GM21786 (cell line): Measurements from ENCODE around the gene PBX1.
A peak's percentile ranks its signal among the peaks of the same experiment; 100 is the strongest.

ENCODE experiments used
- ATAC-seq: cut with Tn5 transposase; IDR thresholded peaks from one replicate; pipeline ENCODE4 v1.9.1; 2021; ENCODE audit not compliant: unreplicated experiment

Gene PBX1

GRCh38 chr1:164695956-164696665 lies 137.1 kb downstream of the PBX1 start:
- no peak for ATAC-seq

- no peak for ATAC-seq
These were observed 141.0 kb downstream of the PBX1 start for GRCh38 chr1:164699815-164700491.

GRCh38 chr1:164700683-164701082 lies 141.7 kb downstream of the PBX1 start:
- ATAC-seq = no peak

GRCh38 chr1:164701189-164701761 lies 142.3 kb downstream of the PBX1 start:
- ATAC-seq = no peak

GRCh38 chr1:164702216-164702615 lies 143.2 kb downstream of the PBX1 start:
- ATAC-seq = no peak

- ATAC-seq = no peak
These were observed 143.7 kb downstream of the PBX1 start for GRCh38 chr1:164702664-164703063.

- ATAC-seq = no peak
These were observed 144.5 kb downstream of the PBX1 start for GRCh38 chr1:164703463-164703862.

GRCh38 chr1:164703960-164704411 lies 145.0 kb downstream of the PBX1 start:
- no peak for ATAC-seq

GRCh38 chr1:164704954-164705353 lies 146.0 kb downstream of the PBX1 start:
- no peak for ATAC-seq

- ATAC-seq = no peak
These were observed 147.6 kb downstream of the PBX1 start for GRCh38 chr1:164706606-164706987.

- ATAC-seq = no peak
These were observed 148.9 kb downstream of the PBX1 start for GRCh38 chr1:164707868-164708331.

GRCh38 chr1:164708596-164708995 lies 149.6 kb downstream of the PBX1 start:
- no peak for ATAC-seq

- no peak for ATAC-seq
These were observed 150.1 kb downstream of the PBX1 start for GRCh38 chr1:164709126-164709525.

- ATAC-seq = no peak
These were observed 150.7 kb downstream of the PBX1 start for GRCh38 chr1:164709541-164710278.

- ATAC-seq = no peak
These were observed 153.4 kb downstream of the PBX1 start for GRCh38 chr1:164712131-164713036.

- no peak for ATAC-seq
These were observed 154.6 kb downstream of the PBX1 start for GRCh38 chr1:164713456-164714207.

GRCh38 chr1:164716992-164717703 lies 158.2 kb downstream of the PBX1 start:
- ATAC-seq = peak; percentile 88

GRCh38 chr1:164718821-164719220 lies 159.8 kb downstream of the PBX1 start:
- ATAC-seq = no peak
